WTC11 (cell line): ENCODE results near the gene SEMA4D.

ENCODE experiments used
- CBFB ChIP-seq: sonication (generic); formaldehyde crosslinking; IDR thresholded peaks from 2 replicates; pipeline ENCODE4 v1.8.1; 2022; ENCODE audit warnings: mild to moderate bottlenecking, low read depth, missing genetic modification reagents
- CDX4 ChIP-seq: fragments of 250-450 bp; sonication (Bioruptor Pico); IDR thresholded peaks from 2 replicates; pipeline ENCODE4 v1.9.0; 2021; ENCODE audit warnings: moderate library complexity, mild to moderate bottlenecking, inconsistent platforms, borderline replicate concordance
- CREB1 ChIP-seq: sonication (generic); formaldehyde crosslinking; IDR thresholded peaks from 2 replicates; pipeline ENCODE4 v1.8.0; 2023; ENCODE audit warnings: mild to moderate bottlenecking, missing genetic modification reagents
- E2F5 ChIP-seq: sonication (generic); formaldehyde crosslinking; IDR thresholded peaks from 2 replicates; pipeline ENCODE4 v1.8.1; 2022; ENCODE audit warnings: mild to moderate bottlenecking, moderate library complexity, missing genetic modification reagents
- FOXJ3 ChIP-seq: sonication (generic); formaldehyde crosslinking; IDR thresholded peaks from 2 replicates; pipeline ENCODE4 v1.9.0; 2021; ENCODE audit warnings: missing genetic modification reagents, mild to moderate bottlenecking, borderline replicate concordance
- FOXP4 ChIP-seq: sonication (generic); formaldehyde crosslinking; IDR thresholded peaks from 2 replicates; pipeline ENCODE4 v1.8.0; 2022; ENCODE audit warnings: mild to moderate bottlenecking, missing genetic modification reagents
- JUN ChIP-seq: sonication (generic); formaldehyde crosslinking; IDR thresholded peaks from 2 replicates; pipeline ENCODE4 v1.8.0; 2023; ENCODE audit warnings: mild to moderate bottlenecking, missing genetic modification reagents
- SP1 ChIP-seq: sonication (generic); formaldehyde crosslinking; conservative IDR thresholded peaks from 2 replicates; pipeline ENCODE4 v1.8.1; 2022; ENCODE audit warnings: missing genetic modification reagents
- ZMAT4 ChIP-seq: fragments of 250-450 bp; sonication (Bioruptor Pico); IDR thresholded peaks from 2 replicates; pipeline ENCODE4 v1.9.0; 2021; ENCODE audit warnings: mild to moderate bottlenecking
- ZNF138 ChIP-seq: sonication (generic); formaldehyde crosslinking; conservative IDR thresholded peaks from 2 replicates; pipeline ENCODE4 v1.8.1; 2022; ENCODE audit warnings: mild to moderate bottlenecking, moderate library complexity, missing genetic modification reagents
- ZNF317 ChIP-seq: sonication (generic); formaldehyde crosslinking; IDR thresholded peaks from 2 replicates; pipeline ENCODE4 v1.8.1; 2023; ENCODE audit warnings: low read depth, mild to moderate bottlenecking, moderate library complexity, missing genetic modification reagents, borderline replicate concordance
- TF ChIP-seq, protein P1 (sequence below): fragments of 200-600 bp; IDR thresholded peaks from 2 replicates; pipeline ENCODE4 v1.8.0; 2022; ENCODE audit warnings: antibody characterized with exemption

DNA sequence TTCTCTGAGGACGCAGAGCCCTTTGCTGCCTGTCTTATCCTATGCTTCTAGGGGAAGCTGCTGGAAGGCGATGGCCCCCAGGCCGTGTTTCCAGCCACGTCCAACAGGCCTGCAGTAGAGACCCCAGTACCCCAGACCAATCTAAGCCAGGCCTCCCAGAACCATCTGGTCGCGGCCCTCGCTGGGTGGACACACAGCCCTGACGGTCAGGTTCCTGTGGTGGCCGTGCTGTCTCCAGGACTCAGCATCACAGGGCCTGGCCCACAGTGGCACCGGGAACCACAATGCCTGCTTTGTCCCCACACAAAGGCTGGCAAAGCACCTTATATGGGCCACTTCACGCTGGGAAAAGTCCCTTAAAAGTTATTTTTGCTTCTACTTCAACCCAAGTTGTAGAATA is 44.5 kb downstream of the SEMA4D start:
- TF ChIP-seq JUN (CRISPR knock-in tag) (no peak), ZNF317 (no peak), CBFB (CRISPR knock-in tag) (no peak), CREB1 (no peak), CDX4 (CRISPR knock-in tag) (no peak), ZNF138 (CRISPR knock-in tag) (no peak), FOXJ3 (no peak), FOXP4 (CRISPR knock-in tag) (no peak), E2F5 (CRISPR knock-in tag) (no peak), SP1 (CRISPR knock-in tag) (no peak), ZMAT4 (CRISPR knock-in tag) (no peak)
- TF ChIP-seq, protein P1, sequence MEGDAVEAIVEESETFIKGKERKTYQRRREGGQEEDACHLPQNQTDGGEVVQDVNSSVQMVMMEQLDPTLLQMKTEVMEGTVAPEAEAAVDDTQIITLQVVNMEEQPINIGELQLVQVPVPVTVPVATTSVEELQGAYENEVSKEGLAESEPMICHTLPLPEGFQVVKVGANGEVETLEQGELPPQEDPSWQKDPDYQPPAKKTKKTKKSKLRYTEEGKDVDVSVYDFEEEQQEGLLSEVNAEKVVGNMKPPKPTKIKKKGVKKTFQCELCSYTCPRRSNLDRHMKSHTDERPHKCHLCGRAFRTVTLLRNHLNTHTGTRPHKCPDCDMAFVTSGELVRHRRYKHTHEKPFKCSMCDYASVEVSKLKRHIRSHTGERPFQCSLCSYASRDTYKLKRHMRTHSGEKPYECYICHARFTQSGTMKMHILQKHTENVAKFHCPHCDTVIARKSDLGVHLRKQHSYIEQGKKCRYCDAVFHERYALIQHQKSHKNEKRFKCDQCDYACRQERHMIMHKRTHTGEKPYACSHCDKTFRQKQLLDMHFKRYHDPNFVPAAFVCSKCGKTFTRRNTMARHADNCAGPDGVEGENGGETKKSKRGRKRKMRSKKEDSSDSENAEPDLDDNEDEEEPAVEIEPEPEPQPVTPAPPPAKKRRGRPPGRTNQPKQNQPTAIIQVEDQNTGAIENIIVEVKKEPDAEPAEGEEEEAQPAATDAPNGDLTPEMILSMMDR = no peak
